HG02885 (cell line): Measurements from ENCODE around the gene PDSS2.
A peak's percentile ranks its signal among the peaks of the same experiment; 100 is the strongest.

Experiments
- ATAC-seq: cut with Tn5 transposase; IDR thresholded peaks from one replicate; pipeline ENCODE4 v1.9.1; 2021; ENCODE audit warnings: mild to moderate bottlenecking; ENCODE audit not compliant: unreplicated experiment, poor library complexity

The PDSS2 gene, protein sequence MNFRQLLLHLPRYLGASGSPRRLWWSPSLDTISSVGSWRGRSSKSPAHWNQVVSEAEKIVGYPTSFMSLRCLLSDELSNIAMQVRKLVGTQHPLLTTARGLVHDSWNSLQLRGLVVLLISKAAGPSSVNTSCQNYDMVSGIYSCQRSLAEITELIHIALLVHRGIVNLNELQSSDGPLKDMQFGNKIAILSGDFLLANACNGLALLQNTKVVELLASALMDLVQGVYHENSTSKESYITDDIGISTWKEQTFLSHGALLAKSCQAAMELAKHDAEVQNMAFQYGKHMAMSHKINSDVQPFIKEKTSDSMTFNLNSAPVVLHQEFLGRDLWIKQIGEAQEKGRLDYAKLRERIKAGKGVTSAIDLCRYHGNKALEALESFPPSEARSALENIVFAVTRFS

DNA sequence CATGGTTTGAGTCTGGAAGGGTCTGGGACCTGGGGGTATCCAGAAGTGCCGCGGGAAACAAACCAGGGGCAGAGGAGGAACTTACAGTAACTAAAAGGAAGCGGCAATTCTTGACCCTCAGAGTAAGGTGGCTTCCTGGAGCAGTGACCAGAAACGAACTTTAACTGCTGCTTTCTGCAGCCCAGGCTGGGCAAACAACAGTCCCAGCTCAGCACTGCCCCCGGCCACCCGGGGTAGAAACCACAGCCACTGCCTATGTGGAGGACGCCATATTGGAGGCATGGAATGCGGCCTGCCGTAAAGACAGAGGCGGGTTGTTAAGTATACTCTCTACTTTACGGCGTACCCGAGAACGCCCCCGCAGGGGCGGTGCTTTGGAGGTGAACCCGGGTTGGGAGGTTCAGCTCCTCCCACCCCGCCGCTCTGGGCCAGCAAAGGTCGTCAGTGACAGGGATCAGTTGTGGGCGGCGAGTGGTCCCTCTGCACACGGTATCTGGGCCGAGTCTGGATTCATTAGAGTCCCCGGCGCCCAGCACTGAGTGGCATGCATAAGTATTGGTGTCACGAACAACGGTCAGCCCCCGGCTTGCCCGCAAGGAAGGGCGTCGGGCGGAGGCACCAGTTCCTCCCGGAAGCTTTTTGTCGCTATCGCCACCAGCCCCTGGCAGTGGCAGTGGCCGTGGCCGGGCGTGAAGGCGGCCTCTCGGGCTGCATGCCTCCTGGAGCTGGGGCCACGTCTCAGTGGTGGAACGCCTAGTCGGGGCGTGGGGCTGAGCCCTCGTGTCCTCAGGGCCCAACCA lies at the start of gene PDSS2:
Gene PDSS2, minus strand, starts transcription at position 282 of the 800 bp plus-strand sequence. Its CDS starts 279 bp downstream, at position 3.
- ATAC-seq = peak; percentile 91

- ATAC-seq = no peak
Measured at GRCh38 chr6:107506145-107506544, 46.8 kb upstream of the PDSS2 start.

- ATAC-seq = no peak
Measured at GRCh38 chr6:107504270-107505026, 45.1 kb upstream of the PDSS2 start.

DNA sequence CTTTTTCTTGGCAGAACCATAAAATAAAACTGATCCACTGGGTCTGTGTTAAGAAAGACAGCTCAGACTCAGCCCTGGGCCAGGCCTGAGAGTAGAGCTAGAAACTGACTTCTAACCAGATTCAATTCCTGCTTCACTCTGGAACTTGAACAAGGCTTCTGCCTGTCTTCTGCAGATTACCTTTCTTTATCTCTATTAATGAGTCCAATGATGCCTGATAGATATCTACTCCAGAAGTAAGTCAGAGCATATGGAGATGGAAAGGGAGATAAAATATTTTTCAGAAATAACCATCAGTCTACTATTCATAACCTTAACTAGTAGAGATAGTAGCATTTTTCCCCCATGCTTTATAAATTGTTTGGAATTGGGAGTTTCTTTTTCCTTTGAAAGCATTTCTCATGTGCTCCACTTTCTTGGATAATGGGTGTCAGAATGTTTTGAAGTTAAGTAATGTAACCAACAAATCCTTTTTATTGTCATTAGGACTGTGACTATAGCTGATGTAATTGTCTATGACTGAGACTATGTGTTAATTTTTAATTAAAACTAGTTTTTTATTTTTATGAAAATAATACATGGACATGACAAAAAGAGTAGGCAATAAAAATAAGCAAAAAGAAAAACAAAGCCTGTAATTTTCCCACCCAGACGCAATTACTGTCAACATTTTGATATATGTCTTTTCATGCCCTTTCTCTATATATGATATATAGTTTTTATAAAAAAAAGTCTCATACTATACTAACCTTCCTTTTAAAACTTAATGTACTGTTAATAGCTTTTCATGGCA lies 37.7 kb upstream of the PDSS2 start:
- no peak for ATAC-seq

GRCh38 chr6:107495971-107496370 lies 36.6 kb upstream of the PDSS2 start:
- no peak for ATAC-seq

- no peak for ATAC-seq
Measured at GRCh38 chr6:107495196-107495643, 35.9 kb upstream of the PDSS2 start.

- no peak for ATAC-seq
Measured at GRCh38 chr6:107493158-107494057, 34.0 kb upstream of the PDSS2 start.

GRCh38 chr6:107491760-107492660 lies 32.6 kb upstream of the PDSS2 start:
- no peak for ATAC-seq

DNA sequence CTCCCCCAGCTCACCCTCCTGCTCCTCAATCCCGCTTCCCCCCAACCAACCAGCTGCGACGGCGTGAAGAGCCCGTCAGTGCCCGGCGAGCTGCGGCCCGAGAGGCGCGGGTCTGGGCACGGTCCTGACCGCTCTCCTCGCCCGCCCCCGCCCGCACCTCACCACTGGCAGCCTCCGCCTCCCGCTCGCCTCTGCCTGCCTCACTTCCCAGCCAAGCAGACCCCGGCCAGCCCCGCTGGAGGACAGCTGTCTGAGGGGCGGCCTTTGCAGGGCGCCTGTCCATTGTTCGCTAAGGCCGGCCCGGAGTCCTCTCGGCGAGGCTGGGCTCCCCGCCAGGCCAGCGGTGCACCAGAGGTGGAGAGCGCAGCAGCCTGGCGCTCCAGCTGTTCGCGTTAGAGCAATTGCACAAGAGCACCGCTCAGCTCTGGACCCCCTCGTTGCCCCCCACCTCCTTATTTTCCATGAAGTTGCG lies 31.8 kb upstream of the PDSS2 start:
- ATAC-seq = no peak

DNA sequence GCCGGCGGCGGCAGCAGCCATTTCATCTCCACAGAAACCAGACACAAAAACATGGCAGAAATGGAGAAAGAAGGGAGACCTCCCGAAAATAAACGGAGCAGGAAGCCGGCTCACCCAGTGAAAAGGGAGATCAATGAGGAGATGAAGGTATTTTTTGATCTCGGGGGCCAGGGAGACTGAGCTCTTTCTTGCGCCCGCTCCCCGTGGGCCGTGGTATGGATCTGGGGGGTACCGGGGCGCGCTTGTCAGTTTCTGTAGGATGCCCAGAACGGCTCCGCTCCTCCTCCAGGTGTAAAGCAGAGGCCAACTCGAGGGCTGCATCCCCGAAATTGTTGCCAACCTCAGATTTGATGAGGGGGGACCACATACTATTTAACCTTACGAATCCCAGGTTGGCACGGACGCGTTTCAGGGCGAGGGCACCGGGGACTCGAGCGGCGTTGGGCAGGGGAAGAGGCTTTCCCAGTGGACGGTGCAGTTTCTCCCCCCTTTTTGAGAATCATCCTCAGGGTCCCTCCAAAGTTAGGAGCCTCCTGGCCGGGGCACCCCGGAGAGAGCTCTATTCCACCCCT lies 31.3 kb upstream of the PDSS2 start:
- no peak for ATAC-seq

GRCh38 chr6:107489636-107490565 lies 30.5 kb upstream of the PDSS2 start, which contains the start of gene SOBP:
TSS of gene SOBP (plus strand) at chr6:107490117. CDS start at chr6:107490617, 500 bp downstream.
- ATAC-seq = peak; percentile 51

GRCh38 chr6:107488875-107489635 lies 29.7 kb upstream of the PDSS2 start:
- peak; percentile 5 for ATAC-seq

DNA sequence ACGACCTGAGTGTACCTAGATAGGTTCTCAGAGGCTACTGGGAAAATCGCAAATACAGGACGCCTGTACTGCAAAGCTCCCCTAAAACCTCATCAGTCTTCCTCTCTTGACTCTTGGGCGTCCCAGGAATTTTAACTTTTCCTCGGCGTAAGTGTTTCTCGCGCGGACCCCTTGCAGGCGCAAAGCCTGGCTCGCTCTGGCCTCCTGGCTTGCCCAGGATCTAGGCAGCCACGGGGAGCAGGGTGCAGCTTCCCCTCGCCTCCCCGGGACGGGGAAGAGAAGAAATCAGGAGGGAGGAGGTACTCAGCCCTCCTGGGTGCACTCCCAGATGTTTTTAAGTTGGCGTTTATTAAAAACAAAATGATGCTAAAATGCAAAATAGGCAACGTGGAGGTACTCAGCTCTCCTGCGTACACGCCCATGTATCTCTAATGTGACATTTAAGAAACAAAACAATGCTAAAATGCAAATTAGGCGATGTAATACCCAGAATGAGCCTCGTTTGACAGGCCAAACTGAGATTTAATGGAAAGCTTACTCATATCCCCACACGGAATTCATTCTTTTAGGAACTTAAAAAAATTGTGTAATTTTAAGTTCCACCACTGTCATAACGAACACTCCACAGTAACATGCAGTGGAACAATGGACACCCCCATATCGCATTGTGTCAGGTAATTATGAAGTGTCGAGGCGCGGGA lies 29.0 kb upstream of the PDSS2 start:
- no peak for ATAC-seq

GRCh38 chr6:107485157-107485556 lies 25.8 kb upstream of the PDSS2 start:
- ATAC-seq = no peak
